LHCN-M2 (cell line): ENCODE data around the gene YY2. TPM values are rescaled to one million over a fixed set of nuclear protein-coding genes. Genes with fewer than 3 reads are reported as not detected.
A peak's percentile ranks its signal among the peaks of the same experiment; 100 is the strongest.
"Not testable (repeated sequence)": the region's sequence is repeated elsewhere in the genome, so short reads cannot be mapped to it uniquely, and the experiment has no call there.

Source experiments
- DNase-seq: peaks from one replicate; pipeline ENCODE4 v3.0.0-alpha.2; 2012; ENCODE audit warnings: low read depth
- total RNA-seq: library from RNA; depleted of rRNA; stranded (reverse); fragments of >200 nt; gene quantifications from 2 replicates; pipeline ENCODE4 v1.2.3, GENCODE V29; 2014; rRNA removed

Gene YY2
- total RNA-seq, 1 experiment from 2014 or later, result 1.8 TPM

GRCh38 chrX:21874182-21874581, 18.4 kb downstream of the YY2 start:
- not testable (repeated sequence) for DNase-seq

GRCh38 chrX:21875013-21875412, 19.2 kb downstream of the YY2 start:
- no peak for DNase-seq

GRCh38 chrX:21881881-21882574, 26.2 kb downstream of the YY2 start:
- DNase-seq, result no peak

GRCh38 chrX:21883258-21883657, 27.5 kb downstream of the YY2 start:
- DNase-seq, result no peak

- peak; percentile 41 for DNase-seq
Observed at GRCh38 chrX:21885568-21885967, 29.8 kb downstream of the YY2 start.

- no peak for DNase-seq
Observed at GRCh38 chrX:21905313-21905712, 49.5 kb downstream of the YY2 start.

GRCh38 chrX:21905953-21906352, 50.2 kb downstream of the YY2 start:
- no peak for DNase-seq

- DNase-seq, result no peak
Observed at GRCh38 chrX:21907260-21907659, 51.5 kb downstream of the YY2 start.

Other genes with a start within 250 kb of the YY2 start
- not detected in 2 replicates for gene KLHL34, start 197.7 kb upstream of the YY2 start, total RNA-seq
- gene SMPX, start 97.9 kb upstream of the YY2 start, total RNA-seq, result not detected in 2 replicates
- gene MBTPS2, start 16.4 kb upstream of the YY2 start, total RNA-seq, result 9.4 and 11.1 TPM in 2 replicates
- 208 and 244 TPM in 2 replicates for gene SMS, start 84.7 kb downstream of the YY2 start, total RNA-seq
- 0.75 and 0.83 TPM in 2 replicates for gene PHEX, start 176.3 kb downstream of the YY2 start, total RNA-seq